HG03460 (cell line): ENCODE results near the gene RBPJL.

Experiments used
- ATAC-seq: cut with Tn5 transposase; IDR thresholded peaks from one replicate; pipeline ENCODE4 v1.9.1; 2021; ENCODE audit not compliant: unreplicated experiment

RBPJL gene

GRCh38 chr20:45358282-45359068 is 51.8 kb downstream of the RBPJL start:
- no peak for ATAC-seq

GRCh38 chr20:45359069-45359405 is 52.4 kb downstream of the RBPJL start:
- no peak for ATAC-seq

GRCh38 chr20:45359406-45360148 is 52.9 kb downstream of the RBPJL start:
- no peak for ATAC-seq

- ATAC-seq = no peak
Observed at GRCh38 chr20:45361793-45362192, 55.2 kb downstream of the RBPJL start.

- peak; percentile 71 for ATAC-seq
Observed at GRCh38 chr20:45362804-45363610, 56.4 kb downstream of the RBPJL start, which contains the start of gene SYS1. SYS1 (plus strand) TSS chr20:45363156; CDS start chr20:45363532, 376 bp downstream.

GRCh38 chr20:45363611-45364492 is 57.2 kb downstream of the RBPJL start:
- ATAC-seq = no peak

- ATAC-seq = no peak
Observed at GRCh38 chr20:45365444-45365970, 58.9 kb downstream of the RBPJL start.

GRCh38 chr20:45366192-45366591 is 59.6 kb downstream of the RBPJL start:
- ATAC-seq = no peak

GRCh38 chr20:45366631-45367030 is 60.0 kb downstream of the RBPJL start:
- ATAC-seq = no peak

- ATAC-seq = no peak
Observed at GRCh38 chr20:45367126-45367525, 60.5 kb downstream of the RBPJL start.
